Activated CD4-positive, alpha-beta T cell treated with anti-CD3 and anti-CD28 coated beads, Interleukin-2, amount 10 ng/mL, durations not matched to agents 24 days and 14 days (primary cell): ENCODE data around the gene KLF7. TPM values are rescaled to one million over a fixed set of nuclear protein-coding genes. Genes with fewer than 3 reads are reported as not detected.

Experiments
- DNase-seq: peaks from one replicate; pipeline ENCODE4 v3.0.0; 2022
- H3K27ac Mint-ChIP-seq: one replicate; pipeline ENCODE4 v1.8.0; 2022; ENCODE audit warnings: mild to moderate bottlenecking, mixed read lengths
- H3K27me3 Mint-ChIP-seq: one replicate; pipeline ENCODE4 v1.8.0; 2022; ENCODE audit warnings: mixed read lengths
- H3K36me3 Mint-ChIP-seq: one replicate; pipeline ENCODE4 v1.8.0; 2022; ENCODE audit warnings: low read depth, mild to moderate bottlenecking, mixed read lengths
- H3K4me1 Mint-ChIP-seq: one replicate; pipeline ENCODE4 v1.8.0; 2021; ENCODE audit warnings: mixed read lengths
- H3K4me3 Mint-ChIP-seq: one replicate; pipeline ENCODE4 v1.8.0; 2022; ENCODE audit warnings: mild to moderate bottlenecking, moderate library complexity, mixed read lengths
- H3K9me3 Mint-ChIP-seq: one replicate; pipeline ENCODE4 v1.8.0; 2021; ENCODE audit warnings: mixed read lengths
- intact Hi-C: fragments of 100-400 bp; cut with micrococcal nuclease; formaldehyde crosslinking; loops from one replicate; pipeline ENCODE4 v1.15.1; 2023
- total RNA-seq: library from RNA; stranded (reverse); gene quantifications from 2 replicates; pipeline ENCODE4 v1.2.3, GENCODE V29; 2022

Gene KLF7
- total RNA-seq, 1 donor from 2014 or later = 12.6 TPM

DNA sequence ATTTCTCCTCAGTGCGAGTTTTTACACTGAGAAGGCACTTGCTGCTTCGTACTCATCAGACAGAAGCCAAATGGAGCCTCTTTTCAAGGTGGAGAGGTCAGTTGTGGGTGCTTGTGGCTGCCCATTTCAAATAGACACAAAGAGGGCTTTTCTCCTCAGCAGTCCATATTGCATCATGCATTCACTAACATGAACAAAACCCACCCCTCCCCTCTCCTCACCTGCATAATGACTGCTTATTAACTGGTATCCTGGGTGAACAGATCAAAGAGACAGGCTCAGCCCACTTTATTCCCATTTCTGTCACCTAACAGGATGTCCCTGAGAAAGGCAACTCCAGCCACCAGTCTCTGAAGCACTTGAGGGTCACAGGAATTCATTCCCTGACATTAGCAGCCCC is 28.9 kb downstream of the KLF7 start:
- Mint-ChIP-seq H3K27me3 (no peaks in the 10 kb centered on the region), H3K4me1 (peaks cover 43% of the 10 kb centered on the region), H3K4me3 (no peak overlapping the region), H3K36me3 (peaks cover 42% of the 10 kb centered on the region), H3K27ac (no peak overlapping the region), H3K9me3 (peaks cover 4% of the 10 kb centered on the region)
- DNase-seq = no peak
- intact Hi-C loops = no loop called here

DNA sequence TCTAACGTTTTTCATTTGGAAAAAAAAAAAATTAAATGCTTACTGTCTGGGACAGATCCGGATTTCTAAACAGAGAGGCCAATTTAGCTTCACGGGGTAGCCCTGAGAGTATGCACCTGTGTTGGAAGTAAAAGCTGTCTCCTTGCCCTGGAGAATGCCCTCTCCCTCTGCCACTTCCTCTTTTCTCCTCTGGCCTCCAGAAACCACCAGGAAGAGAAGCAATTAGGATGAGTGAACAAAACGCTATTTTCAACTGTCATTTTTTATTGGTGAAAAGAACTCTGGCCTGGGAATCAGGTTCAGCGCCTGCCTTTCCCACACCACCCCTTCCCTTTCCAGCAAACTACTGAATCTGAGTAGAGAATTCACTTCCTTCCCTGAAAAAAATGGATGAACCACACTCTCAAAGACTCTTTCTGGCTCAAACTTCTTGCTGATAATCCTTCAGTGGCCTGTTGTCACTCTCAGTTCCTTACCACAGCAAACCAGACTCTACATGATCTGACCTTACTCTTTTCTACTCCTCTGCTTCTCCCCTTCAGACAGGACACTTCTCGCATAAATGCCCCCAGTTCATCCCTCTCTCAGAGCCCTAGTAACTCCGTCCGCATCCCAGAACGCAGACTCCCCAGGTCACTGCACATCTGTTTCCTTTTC is 29.8 kb downstream of the KLF7 start:
- no peak overlapping the region for H3K4me3 Mint-ChIP-seq
- H3K4me1 Mint-ChIP-seq = peaks cover 43% of the 10 kb centered on the region
- H3K9me3 Mint-ChIP-seq = peaks cover 4% of the 10 kb centered on the region
- H3K27me3 Mint-ChIP-seq = no peaks in the 10 kb centered on the region
- intact Hi-C loops = no loop called here
- peak overlapping the region; percentile 43 for H3K27ac Mint-ChIP-seq
- no peak for DNase-seq
- peaks cover 44% of the 10 kb centered on the region for H3K36me3 Mint-ChIP-seq

DNA sequence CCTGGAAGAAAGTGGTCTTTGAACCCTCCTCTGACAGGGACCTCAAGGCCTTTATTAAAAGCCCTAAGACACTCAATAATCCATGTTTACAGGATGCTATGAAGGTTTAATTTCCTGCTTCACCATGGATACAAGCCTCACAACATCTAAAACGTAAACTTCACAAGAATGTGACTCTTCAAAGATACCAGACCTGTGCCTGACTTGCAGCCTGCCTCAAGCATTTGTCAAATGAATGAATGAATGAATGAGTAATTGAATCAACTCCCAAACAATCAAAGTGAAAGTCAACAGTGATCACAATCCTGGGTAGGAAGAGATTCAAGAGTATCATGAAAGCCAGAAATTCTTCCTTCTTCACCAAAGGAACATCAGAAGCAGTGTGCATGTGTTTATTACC is 30.4 kb downstream of the KLF7 start:
- no peak overlapping the region for H3K4me3 Mint-ChIP-seq
- peak overlapping the region; percentile 10 for H3K27ac Mint-ChIP-seq

DNA sequence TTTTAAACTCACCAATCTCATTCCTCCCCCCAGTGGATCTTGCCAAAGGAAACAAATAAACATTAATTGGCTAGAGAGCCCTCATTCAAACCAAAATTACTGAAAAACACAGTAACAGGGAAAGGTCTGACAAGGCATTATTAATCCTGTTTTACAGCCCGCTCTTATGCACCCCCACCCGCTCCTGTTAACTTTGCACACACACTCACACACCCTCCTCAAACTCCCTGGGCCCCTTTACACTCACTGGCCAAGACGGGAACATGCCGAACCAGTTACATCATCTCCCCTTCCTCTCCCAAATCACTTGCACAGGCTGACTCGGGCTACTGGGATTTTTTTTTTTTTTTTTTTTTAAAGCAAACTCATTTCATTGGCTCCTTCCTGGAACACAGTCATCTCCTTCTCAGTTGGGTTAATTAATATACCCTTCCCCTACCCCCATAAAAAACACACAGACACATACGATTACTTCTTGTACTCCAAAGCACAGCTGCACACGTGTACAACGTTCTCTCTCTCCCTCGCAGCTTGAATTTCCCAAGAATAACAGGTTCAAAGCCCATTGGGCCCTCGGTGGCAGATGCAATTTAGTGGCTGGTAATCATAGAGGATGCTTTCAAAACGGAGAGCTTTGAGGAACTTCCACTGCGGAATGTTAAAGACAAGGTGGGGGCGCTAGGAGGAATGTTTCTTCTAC is 31.8 kb downstream of the KLF7 start:
- no peak overlapping the region for H3K4me3 Mint-ChIP-seq
- no peak overlapping the region for H3K27ac Mint-ChIP-seq
- H3K9me3 Mint-ChIP-seq = peaks cover 8% of the 10 kb centered on the region
- peaks cover 47% of the 10 kb centered on the region for H3K36me3 Mint-ChIP-seq
- DNase-seq = no peak
- H3K4me1 Mint-ChIP-seq = peaks cover 39% of the 10 kb centered on the region
- intact Hi-C loops = no loop called here
- H3K27me3 Mint-ChIP-seq = no peaks in the 10 kb centered on the region

More for the DNA sequence above, 30.4 kb downstream of the KLF7 start:
- no peaks in the 10 kb centered on the region for H3K27me3 Mint-ChIP-seq
- intact Hi-C loops = no loop called here
- H3K36me3 Mint-ChIP-seq = peaks cover 46% of the 10 kb centered on the region
- H3K4me1 Mint-ChIP-seq = peaks cover 40% of the 10 kb centered on the region
- no peak for DNase-seq
- peaks cover 4% of the 10 kb centered on the region for H3K9me3 Mint-ChIP-seq

DNA sequence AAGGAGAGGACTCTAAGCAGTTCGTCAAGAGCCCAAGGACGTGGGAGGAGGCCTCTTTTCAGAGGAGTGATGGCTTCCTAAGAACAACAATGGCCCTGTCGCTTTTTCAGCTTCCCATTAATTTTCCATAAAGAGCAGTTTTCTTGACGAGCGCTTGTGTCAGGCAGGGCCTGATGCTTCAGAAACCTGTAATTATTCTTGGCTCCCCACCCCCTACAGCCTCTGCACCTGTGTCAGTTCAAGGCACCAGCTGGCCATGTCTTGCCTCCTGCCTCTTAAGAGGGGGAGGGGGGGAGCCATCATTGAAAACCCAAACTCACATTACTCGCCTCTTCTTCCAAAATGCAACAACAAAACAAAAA is 32.3 kb downstream of the KLF7 start:
- Mint-ChIP-seq H3K36me3 (peaks cover 49% of the 10 kb centered on the region), H3K4me1 (peaks cover 37% of the 10 kb centered on the region), H3K27me3 (no peaks in the 10 kb centered on the region), H3K4me3 (no peak overlapping the region), H3K9me3 (peaks cover 11% of the 10 kb centered on the region), H3K27ac (no peak overlapping the region)
- no peak for DNase-seq
- intact Hi-C loops = no loop called here

DNA sequence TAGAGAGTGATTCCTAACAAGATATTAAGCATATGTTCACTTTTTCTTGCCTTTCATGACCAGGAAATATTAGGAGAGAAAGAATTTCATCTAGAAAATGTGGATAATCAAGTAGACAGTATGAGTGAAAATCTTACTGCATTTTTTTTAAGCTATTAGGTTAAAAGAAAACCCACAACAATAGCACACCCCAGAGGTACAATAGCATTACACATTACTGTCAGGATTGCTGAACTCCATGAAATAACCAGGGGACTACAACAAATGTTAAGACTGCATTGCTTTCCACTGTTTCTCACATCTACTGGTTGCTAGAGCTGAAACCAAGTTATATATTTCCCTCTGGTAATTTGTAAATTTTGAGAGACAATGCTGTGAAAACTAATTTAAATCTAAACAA is 33.7 kb downstream of the KLF7 start:
- DNase-seq = no peak
- no peak overlapping the region for H3K4me3 Mint-ChIP-seq
- peaks cover 15% of the 10 kb centered on the region for H3K9me3 Mint-ChIP-seq
- no peaks in the 10 kb centered on the region for H3K27me3 Mint-ChIP-seq
- H3K36me3 Mint-ChIP-seq = peaks cover 50% of the 10 kb centered on the region
- H3K27ac Mint-ChIP-seq = no peak overlapping the region
- H3K4me1 Mint-ChIP-seq = peaks cover 40% of the 10 kb centered on the region
- intact Hi-C loops = no loop called here

DNA sequence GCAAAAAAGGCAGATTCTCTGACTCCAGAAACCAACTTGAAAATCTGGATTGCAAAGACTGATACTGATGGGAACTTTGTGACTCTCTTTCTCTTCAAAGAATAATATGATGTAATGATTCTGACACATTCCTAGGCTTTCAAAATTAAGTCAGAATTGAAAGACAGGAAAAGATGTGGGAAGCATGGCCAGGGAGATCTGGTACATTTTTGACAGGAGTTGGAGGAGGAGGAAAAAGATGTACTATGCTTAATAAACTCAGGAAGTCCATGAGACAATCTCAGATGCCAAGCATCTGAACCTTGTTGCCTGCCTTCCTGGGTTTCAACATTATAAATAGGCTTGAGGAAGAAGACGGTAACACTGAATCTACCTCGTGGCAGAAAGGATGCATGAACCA is 34.2 kb downstream of the KLF7 start:
- Mint-ChIP-seq H3K9me3 (peaks cover 16% of the 10 kb centered on the region), H3K4me1 (peaks cover 41% of the 10 kb centered on the region), H3K27me3 (no peaks in the 10 kb centered on the region), H3K36me3 (peaks cover 53% of the 10 kb centered on the region), H3K4me3 (no peak overlapping the region), H3K27ac (no peak overlapping the region)
- DNase-seq = no peak
- intact Hi-C loops = no loop called here

DNA sequence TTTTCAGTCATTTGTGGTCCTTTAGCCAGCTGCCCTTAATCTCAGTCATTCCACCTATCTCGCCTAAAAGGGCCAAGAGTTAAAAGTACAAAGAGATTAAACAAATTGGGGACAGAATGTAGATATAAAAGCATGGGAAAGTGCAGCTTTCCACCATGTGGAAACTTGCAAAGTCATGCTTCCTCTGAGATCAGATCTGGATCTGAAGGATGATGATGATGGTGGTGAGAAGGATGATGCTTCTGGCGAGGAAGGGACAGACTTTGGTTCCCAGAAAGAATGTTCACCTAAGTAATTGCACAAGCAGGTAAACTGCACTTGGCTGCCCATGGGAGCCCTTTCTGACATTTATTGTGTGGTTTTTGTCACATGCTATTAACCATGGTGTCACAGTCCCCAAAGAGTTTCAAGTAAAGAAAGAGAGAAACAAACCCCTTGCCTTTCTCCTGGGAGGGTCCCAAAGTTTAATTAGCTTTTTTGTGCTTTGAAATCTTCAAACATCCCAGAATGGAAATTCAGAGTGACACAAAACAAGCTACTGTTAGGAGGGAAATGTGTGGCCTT is 34.7 kb downstream of the KLF7 start:
- Mint-ChIP-seq H3K4me3 (no peak overlapping the region), H3K27me3 (no peaks in the 10 kb centered on the region), H3K4me1 (peaks cover 38% of the 10 kb centered on the region), H3K27ac (no peak overlapping the region), H3K36me3 (peaks cover 52% of the 10 kb centered on the region), H3K9me3 (peaks cover 16% of the 10 kb centered on the region)
- intact Hi-C loops = no loop called here
- DNase-seq = peak; percentile 48

DNA sequence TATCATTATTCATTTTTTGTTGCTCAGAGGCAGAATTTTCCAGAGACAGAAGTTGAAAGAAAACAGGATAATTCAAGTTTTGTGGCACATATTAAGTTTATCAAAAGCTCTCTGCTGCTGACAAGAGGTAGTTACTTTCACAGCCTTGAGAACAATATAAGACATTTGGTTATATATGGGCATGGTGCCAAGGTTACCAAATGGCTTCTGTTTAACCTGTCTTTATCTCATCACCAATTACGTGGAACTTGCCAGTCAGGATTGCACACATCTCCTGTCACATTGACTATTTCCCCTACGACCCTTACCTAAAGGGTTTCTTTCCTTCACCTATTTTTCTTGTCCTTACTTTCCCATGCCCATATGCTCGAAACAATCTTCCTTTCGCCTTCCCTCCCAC is 35.9 kb downstream of the KLF7 start:
- Mint-ChIP-seq H3K4me3 (no peak overlapping the region), H3K36me3 (peaks cover 49% of the 10 kb centered on the region), H3K4me1 (peaks cover 36% of the 10 kb centered on the region), H3K27me3 (no peaks in the 10 kb centered on the region), H3K27ac (no peak overlapping the region), H3K9me3 (peaks cover 18% of the 10 kb centered on the region)
- intact Hi-C loops = no loop called here
- no peak for DNase-seq

DNA sequence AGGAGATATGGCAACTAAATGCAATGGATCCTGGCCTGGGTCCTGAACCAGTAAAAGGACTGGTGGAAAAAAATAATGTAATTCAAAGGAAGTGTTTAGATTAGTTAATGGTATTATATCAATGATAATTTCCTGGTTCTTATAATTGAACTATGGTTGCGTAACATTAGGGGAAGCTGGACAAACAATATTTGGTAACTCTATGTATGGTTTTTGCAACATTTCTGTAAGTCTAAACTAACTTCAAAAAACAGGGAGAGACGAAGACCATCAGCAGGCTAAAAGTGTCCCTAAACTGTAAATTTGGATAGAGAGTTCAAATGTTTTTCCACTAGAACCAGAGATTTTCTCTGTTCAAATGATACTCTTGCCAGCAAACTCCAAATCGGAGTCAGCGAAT is 36.9 kb downstream of the KLF7 start:
- Mint-ChIP-seq H3K9me3 (peaks cover 14% of the 10 kb centered on the region), H3K4me3 (no peak overlapping the region), H3K27me3 (no peaks in the 10 kb centered on the region), H3K4me1 (peaks cover 41% of the 10 kb centered on the region), H3K36me3 (peaks cover 53% of the 10 kb centered on the region), H3K27ac (no peak overlapping the region)
- no peak for DNase-seq
- intact Hi-C loops = no loop called here

DNA sequence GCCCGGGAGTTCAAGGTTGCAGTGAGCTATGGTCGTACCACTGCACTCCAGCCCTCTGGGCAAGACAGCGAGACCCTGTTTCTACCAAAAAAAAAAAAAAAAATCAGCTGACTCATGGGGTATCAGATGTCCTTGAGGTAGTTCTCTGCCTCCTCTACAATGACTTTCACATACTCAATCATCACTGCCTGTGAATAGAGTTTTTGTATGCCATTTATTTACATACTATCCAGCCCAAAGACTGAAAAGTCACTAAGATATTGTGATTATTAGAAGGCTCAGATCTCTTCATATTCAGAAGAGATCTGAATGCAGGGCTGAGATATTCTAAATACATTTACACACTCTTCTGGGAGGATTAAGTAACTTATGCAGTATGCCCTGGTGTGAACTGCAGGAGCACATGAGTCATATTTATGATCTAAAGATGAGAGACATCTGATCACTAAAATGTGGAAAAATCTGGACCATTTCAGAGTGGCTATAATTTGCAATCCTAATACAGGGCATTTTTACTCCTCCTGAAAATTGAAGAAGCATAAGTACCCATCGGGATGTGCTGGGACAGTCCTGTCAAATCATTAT is 38.9 kb downstream of the KLF7 start:
- Mint-ChIP-seq H3K4me3 (no peak overlapping the region), H3K36me3 (peaks cover 60% of the 10 kb centered on the region), H3K27me3 (no peaks in the 10 kb centered on the region), H3K27ac (no peak overlapping the region), H3K4me1 (peaks cover 48% of the 10 kb centered on the region), H3K9me3 (peaks cover 14% of the 10 kb centered on the region)
- intact Hi-C loops = no loop called here
- DNase-seq = no peak

DNA sequence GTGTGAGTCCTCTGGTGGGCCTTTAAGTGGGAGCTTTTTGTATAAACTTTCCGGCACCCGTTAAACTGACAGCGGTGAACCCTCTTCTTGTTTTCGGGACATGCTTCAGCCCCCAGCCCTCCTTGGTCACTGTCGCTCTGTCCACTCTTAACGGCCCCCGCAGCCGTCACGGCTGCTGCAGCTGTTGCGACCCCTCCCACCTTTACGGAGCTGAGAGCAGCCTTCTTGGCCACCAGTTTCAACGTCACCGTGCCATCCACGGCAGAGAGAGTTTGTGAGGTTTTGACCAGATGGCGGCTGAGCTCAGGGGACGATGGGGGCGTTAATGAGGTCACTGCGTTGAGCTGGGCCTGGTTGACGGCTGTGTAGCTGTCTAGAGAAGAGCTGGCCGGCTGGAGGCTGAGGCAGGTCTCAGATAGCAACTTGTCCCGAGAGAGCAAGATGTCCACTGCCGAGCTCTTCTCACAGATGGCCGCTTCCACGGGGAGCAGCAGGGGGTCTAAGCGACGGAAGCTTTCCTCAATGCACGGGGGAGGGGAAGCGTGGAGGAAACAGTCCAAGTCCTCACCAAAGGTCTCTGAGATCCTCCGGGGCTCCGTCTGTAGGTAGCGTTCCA is 41.9 kb downstream of the KLF7 start:
- peaks cover 55% of the 10 kb centered on the region for H3K36me3 Mint-ChIP-seq
- no peak for DNase-seq
- intact Hi-C loops = loop anchor here (1.0 to 5.0 kb wide), 5 partner anchors 19 to 158 kb away; no protein-coding TSS in a partner anchor
- peaks cover 42% of the 10 kb centered on the region for H3K4me1 Mint-ChIP-seq
- H3K9me3 Mint-ChIP-seq = peaks cover 10% of the 10 kb centered on the region
- peak overlapping the region; percentile 82 for H3K27ac Mint-ChIP-seq
- H3K27me3 Mint-ChIP-seq = no peaks in the 10 kb centered on the region
- no peak overlapping the region for H3K4me3 Mint-ChIP-seq

DNA sequence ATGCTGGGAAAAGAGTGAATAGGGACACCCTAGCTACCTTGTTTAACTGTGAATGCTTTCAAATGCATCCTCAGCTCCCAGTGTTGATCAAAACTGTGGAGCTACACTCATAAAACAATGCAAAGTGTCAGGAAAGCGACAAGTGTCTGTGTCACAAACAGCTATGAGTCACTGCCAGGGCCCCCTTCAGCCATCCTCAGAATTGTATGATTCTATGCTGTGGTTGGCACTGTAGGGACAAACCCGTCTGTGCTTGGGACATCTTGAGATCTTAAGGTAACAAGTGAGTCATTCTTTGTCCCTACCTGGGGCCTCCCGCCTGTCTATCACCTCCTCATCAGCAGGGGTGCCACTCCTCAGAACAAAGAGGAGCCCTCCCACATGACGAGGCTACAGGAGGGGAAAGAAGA is 42.4 kb downstream of the KLF7 start:
- peak; percentile 64 for DNase-seq
- Mint-ChIP-seq H3K27ac (peak overlapping the region; percentile 82), H3K36me3 (peaks cover 51% of the 10 kb centered on the region), H3K9me3 (peaks cover 7% of the 10 kb centered on the region), H3K27me3 (no peaks in the 10 kb centered on the region), H3K4me3 (peak overlapping the region; percentile 61), H3K4me1 (peaks cover 42% of the 10 kb centered on the region)
- intact Hi-C loops = loop anchor here (1.0 to 5.0 kb wide), 5 partner anchors 19 to 159 kb away; no protein-coding TSS in a partner anchor
